WERI-Rb-1 (cell line): ENCODE results near the gene PRDX3.
A peak's percentile ranks its signal among the peaks of the same experiment; 100 is the strongest.

Source experiments
- DNase-seq: peaks from one replicate; pipeline ENCODE4 v3.0.0-alpha.2; 2020
- H3K27ac ChIP-seq: fragments of 250-450 bp; sonication (Bioruptor Pico); 2 replicates; pipeline ENCODE4 v1.5.1; 2020; ENCODE audit warnings: mild to moderate bottlenecking, moderate library complexity
- H3K27me3 ChIP-seq: fragments of 250-450 bp; sonication (Bioruptor Pico); 2 replicates; pipeline ENCODE4 v1.5.1; 2021; ENCODE audit warnings: mild to moderate bottlenecking, low read depth, moderate library complexity; ENCODE audit not compliant: insufficient read depth, severe bottlenecking
- H3K36me3 ChIP-seq: fragments of 250-450 bp; sonication (Bioruptor Pico); 2 replicates; pipeline ENCODE4 v1.5.1; 2020; ENCODE audit warnings: mild to moderate bottlenecking, moderate library complexity
- H3K4me3 ChIP-seq: 2 replicates; pipeline ENCODE4 v1.5.1; 2011; ENCODE audit warnings: low read depth, mild to moderate bottlenecking, control low read depth, low read length
- H3K9me3 ChIP-seq: fragments of 250-450 bp; sonication (Bioruptor Pico); 2 replicates; pipeline ENCODE4 v1.5.1; 2021; ENCODE audit warnings: mild to moderate bottlenecking, moderate library complexity; ENCODE audit not compliant: severe bottlenecking
- CTCF ChIP-seq: IDR thresholded peaks from 2 replicates; pipeline ENCODE4 v1.5.1; 2011; ENCODE audit warnings: low read depth, mild to moderate bottlenecking, control low read depth, inconsistent platforms, low read length

Gene PRDX3

GRCh38 chr10:119203006-119203405 is 24.4 kb upstream of the PRDX3 start:
- TF ChIP-seq CTCF: no peak
- Histone ChIP-seq H3K4me3 (no peak overlapping the region), H3K9me3 (no peaks in the 10 kb centered on the region), H3K27ac (no peak overlapping the region), H3K36me3 (no peaks in the 10 kb centered on the region), H3K27me3 (no peaks in the 10 kb centered on the region)
- DNase-seq: no peak

- Histone ChIP-seq H3K27ac (no peak overlapping the region), H3K36me3 (no peaks in the 10 kb centered on the region), H3K9me3 (no peaks in the 10 kb centered on the region), H3K27me3 (no peaks in the 10 kb centered on the region), H3K4me3 (no peak overlapping the region)
- DNase-seq: no peak
- TF ChIP-seq CTCF: no peak
Observed at GRCh38 chr10:119201233-119201632, 22.6 kb upstream of the PRDX3 start.

GRCh38 chr10:119199231-119199992 is 20.8 kb upstream of the PRDX3 start:
- Histone ChIP-seq H3K9me3 (no peaks in the 10 kb centered on the region), H3K27ac (no peak overlapping the region), H3K27me3 (no peaks in the 10 kb centered on the region), H3K4me3 (no peak overlapping the region), H3K36me3 (no peaks in the 10 kb centered on the region)
- peak; percentile 77 for DNase-seq
- peak; percentile 96 for TF ChIP-seq CTCF

- DNase-seq: peak; percentile 34
- no peaks in the 10 kb centered on the region for H3K27me3 ChIP-seq
- H3K9me3 ChIP-seq: no peaks in the 10 kb centered on the region
- no peak overlapping the region for H3K27ac ChIP-seq
- TF ChIP-seq CTCF: peak; percentile 37; the same call in 1 of the 2 replicates
- no peak overlapping the region for H3K4me3 ChIP-seq
- H3K36me3 ChIP-seq: no peaks in the 10 kb centered on the region
Observed at GRCh38 chr10:119198438-119198837, 19.8 kb upstream of the PRDX3 start.

GRCh38 chr10:119197921-119198320 is 19.3 kb upstream of the PRDX3 start:
- TF ChIP-seq CTCF: no peak
- no peaks in the 10 kb centered on the region for H3K9me3 ChIP-seq
- no peak overlapping the region for H3K4me3 ChIP-seq
- DNase-seq: no peak
- no peaks in the 10 kb centered on the region for H3K36me3 ChIP-seq
- H3K27ac ChIP-seq: no peak overlapping the region
- no peaks in the 10 kb centered on the region for H3K27me3 ChIP-seq

GRCh38 chr10:119191881-119192280 is 13.3 kb upstream of the PRDX3 start:
- Histone ChIP-seq H3K4me3 (no peak overlapping the region), H3K27ac (no peak overlapping the region), H3K36me3 (no peaks in the 10 kb centered on the region), H3K27me3 (no peaks in the 10 kb centered on the region), H3K9me3 (no peaks in the 10 kb centered on the region)
- DNase-seq: no peak
- no peak for TF ChIP-seq CTCF
